NCI-H748 (cell line): ENCODE data around the gene CYB5R3.

ENCODE experiments used
- DNase-seq: peaks from one replicate; lab custom pipeline; 2025; ENCODE audit not compliant: unreplicated experiment; lab: John Stamatoyannopoulos, UW

The CYB5R3 gene

GRCh38 chr22:42646569-42647525, 2.3 kb downstream of the CYB5R3 start:
- no peak for DNase-seq

- no peak for DNase-seq
Measured at GRCh38 chr22:42645938-42646568, 3.1 kb downstream of the CYB5R3 start.

- no peak for DNase-seq
Measured at GRCh38 chr22:42645341-42645937, 3.8 kb downstream of the CYB5R3 start.

- no peak for DNase-seq
Measured at GRCh38 chr22:42644422-42645340, 4.5 kb downstream of the CYB5R3 start.

- no peak for DNase-seq
Measured at GRCh38 chr22:42643634-42644421, 5.4 kb downstream of the CYB5R3 start.

- DNase-seq = no peak
Measured at GRCh38 chr22:42642806-42643633, 6.2 kb downstream of the CYB5R3 start.

- DNase-seq = no peak
Measured at GRCh38 chr22:42641801-42642413, 7.3 kb downstream of the CYB5R3 start.

GRCh38 chr22:42639541-42640241, 9.5 kb downstream of the CYB5R3 start:
- no peak for DNase-seq

GRCh38 chr22:42637555-42637954, 11.6 kb downstream of the CYB5R3 start:
- no peak for DNase-seq

- no peak for DNase-seq
Measured at GRCh38 chr22:42636506-42636905, 12.7 kb downstream of the CYB5R3 start.

GRCh38 chr22:42635531-42635930, 13.7 kb downstream of the CYB5R3 start:
- DNase-seq = no peak

GRCh38 chr22:42633013-42633412, 16.2 kb downstream of the CYB5R3 start:
- no peak for DNase-seq

- no peak for DNase-seq
Measured at GRCh38 chr22:42632096-42632495, 17.1 kb downstream of the CYB5R3 start.

- DNase-seq = no peak
Measured at GRCh38 chr22:42630901-42631602, 18.1 kb downstream of the CYB5R3 start.

GRCh38 chr22:42630211-42630610, 19.0 kb downstream of the CYB5R3 start:
- no peak for DNase-seq

- DNase-seq = no peak
Measured at GRCh38 chr22:42627981-42628380, 21.2 kb downstream of the CYB5R3 start.

GRCh38 chr22:42626951-42627625, 22.1 kb downstream of the CYB5R3 start:
- no peak for DNase-seq
